ENCODE measurements around the gene CSMD2.
"Not testable (repeated sequence)": the region's sequence is repeated elsewhere in the genome, so short reads cannot be mapped to it uniquely, and the experiment has no call there.

CSMD2 gene

DNA sequence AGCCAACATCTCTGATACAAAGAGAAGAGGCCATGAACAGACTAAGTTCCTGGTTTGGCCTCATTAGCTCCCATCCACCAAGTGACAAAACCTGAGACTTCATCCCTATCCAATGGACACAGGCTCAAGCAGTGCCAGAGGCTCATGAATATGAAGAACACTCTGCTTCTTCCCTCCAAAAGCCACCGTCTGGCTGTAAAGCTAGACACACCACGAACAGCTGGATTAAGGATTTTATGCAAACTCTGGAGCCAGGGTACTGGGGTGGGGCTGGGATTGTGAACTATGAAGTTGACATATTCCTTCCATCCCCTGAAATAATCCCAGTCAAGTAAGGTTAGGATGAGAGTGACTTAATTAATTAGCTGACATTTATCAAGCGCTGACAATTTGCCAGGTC, 139.4 kb downstream of the CSMD2 start:
- no peak overlapping the region for H3K4me3 ChIP-seq (ENCODE audit: low read length)
- H3K4me1 ChIP-seq (ENCODE audit: control insufficient read depth, insufficient read depth, low read length), result no peaks in the 10 kb centered on the region
- H3K36me3 ChIP-seq (ENCODE audit: control insufficient read depth, insufficient read depth, low read length), result no peaks in the 10 kb centered on the region
- no peak overlapping the region for H3K9ac ChIP-seq (ENCODE audit: low read length)
- H3K27me3 ChIP-seq (ENCODE audit: control insufficient read depth, insufficient read depth, low read length), result no peaks in the 10 kb centered on the region
- no peak overlapping the region for H3K27ac ChIP-seq (ENCODE audit: low read depth, low read length)

DNA sequence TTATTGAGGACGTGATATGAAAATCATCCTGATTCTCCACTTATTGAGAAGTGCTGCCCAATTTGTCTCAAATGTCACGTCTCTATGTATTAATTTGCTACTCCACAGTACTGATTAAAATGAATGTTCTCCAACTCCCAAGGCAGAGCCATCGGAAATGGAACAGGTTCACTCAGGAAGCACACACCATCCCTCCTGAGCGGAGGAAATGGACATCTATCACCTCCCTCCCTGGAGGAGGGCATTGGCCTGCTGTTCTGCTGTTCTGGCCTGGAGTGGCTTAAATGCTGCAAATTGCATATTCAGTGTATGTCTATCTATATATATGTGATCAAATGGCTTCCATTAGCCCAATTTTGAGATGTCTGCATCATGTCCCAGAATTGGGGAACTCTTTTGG, 140.5 kb downstream of the CSMD2 start:
- Histone ChIP-seq H3K4me1 (ENCODE audit: control insufficient read depth, insufficient read depth, low read length) (no peaks in the 10 kb centered on the region), H3K4me3 (ENCODE audit: low read length) (no peak overlapping the region), H3K27me3 (ENCODE audit: control insufficient read depth, insufficient read depth, low read length) (no peaks in the 10 kb centered on the region), H3K36me3 (ENCODE audit: control insufficient read depth, insufficient read depth, low read length) (no peaks in the 10 kb centered on the region), H3K27ac (ENCODE audit: low read depth, low read length) (no peak overlapping the region), H3K9ac (ENCODE audit: low read length) (no peak overlapping the region)

DNA sequence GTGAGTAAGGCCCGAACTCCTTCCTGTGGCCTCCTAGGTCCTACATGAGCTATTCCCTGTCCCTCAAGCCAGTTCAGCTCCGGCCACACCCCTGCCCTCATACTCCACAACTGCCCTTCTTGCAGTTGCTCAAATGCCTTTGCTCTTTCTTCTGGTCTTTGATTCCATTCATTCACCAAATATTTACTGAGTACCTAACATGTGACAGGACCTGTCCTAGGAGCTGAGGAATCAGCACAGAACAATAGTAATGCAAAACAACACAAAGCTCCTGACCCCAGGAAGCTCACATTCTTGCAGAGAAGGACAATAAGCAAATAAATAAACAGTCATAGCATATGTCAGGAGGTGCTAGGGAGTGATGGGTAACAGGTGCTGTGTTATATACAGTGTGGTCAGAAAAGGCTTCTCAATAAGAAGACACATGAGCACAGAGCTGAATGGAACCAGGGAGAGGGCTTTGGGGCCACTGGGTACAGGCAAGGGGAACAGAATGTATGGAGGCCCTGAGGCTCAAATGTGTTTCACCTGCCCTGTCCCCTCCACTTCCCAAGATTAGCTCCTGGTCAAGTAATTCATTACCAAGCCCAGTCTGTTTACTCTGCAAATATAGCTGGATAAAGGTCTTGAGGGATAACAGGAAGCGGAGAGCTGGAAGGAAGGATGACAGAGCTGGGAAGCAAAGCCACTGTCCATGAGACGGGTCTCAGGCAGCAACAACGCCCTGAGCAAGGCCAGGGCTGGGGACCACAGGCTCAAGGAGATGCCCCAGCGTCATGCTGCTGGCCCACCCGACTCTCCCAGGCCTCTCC, 145.1 kb downstream of the CSMD2 start:
- Histone ChIP-seq H3K27me3 (ENCODE audit: control insufficient read depth, insufficient read depth, low read length) (no peaks in the 10 kb centered on the region), H3K9ac (ENCODE audit: low read length) (no peak overlapping the region), H3K27ac (ENCODE audit: low read depth, low read length) (no peak overlapping the region), H3K4me3 (ENCODE audit: low read length) (no peak overlapping the region), H3K36me3 (ENCODE audit: control insufficient read depth, insufficient read depth, low read length) (no peaks in the 10 kb centered on the region), H3K4me1 (ENCODE audit: control insufficient read depth, insufficient read depth, low read length) (no peaks in the 10 kb centered on the region)

DNA sequence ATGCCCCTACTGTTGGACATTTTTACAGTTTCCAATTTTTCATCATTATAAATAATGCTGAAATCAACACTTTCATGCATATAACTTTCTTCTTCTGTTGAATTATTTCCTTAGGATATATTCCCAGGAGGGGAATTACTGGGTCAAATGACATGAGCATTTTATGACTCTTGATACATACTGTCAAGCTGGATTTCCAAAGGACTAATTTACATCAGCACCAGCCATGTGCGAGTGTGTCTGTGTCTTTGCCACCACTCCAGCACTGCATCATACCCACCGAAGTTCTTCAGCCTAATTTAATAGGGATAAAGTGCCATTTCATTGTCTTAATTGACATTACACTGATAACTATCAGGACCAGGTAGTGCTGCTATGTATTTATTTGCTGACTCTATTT, 146.7 kb downstream of the CSMD2 start:
- H3K27ac ChIP-seq (ENCODE audit: low read depth, low read length), result no peak overlapping the region
- no peak overlapping the region for H3K4me3 ChIP-seq (ENCODE audit: low read length)
- H3K36me3 ChIP-seq (ENCODE audit: control insufficient read depth, insufficient read depth, low read length), result no peaks in the 10 kb centered on the region
- no peaks in the 10 kb centered on the region for H3K27me3 ChIP-seq (ENCODE audit: control insufficient read depth, insufficient read depth, low read length)
- no peak overlapping the region for H3K9ac ChIP-seq (ENCODE audit: low read length)
- H3K4me1 ChIP-seq (ENCODE audit: control insufficient read depth, insufficient read depth, low read length), result no peaks in the 10 kb centered on the region

DNA sequence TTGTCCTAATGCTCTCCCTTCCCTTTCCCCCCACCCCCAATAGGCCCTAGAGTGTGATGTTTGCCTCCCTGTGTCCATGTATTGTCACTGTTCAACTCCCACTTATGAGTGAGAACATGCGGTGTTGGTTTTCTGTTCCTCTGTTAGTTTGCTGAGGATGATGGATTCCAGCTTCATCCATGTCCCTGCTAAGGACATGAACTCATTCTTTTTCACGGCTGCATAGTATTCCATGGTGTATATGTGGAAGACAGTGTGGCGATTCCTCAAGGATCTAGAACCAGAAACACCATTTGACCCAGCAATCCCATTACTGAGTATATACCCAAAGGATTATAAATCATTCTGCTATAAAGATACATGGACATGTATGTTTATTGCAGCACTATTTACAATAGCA, 148.7 kb downstream of the CSMD2 start:
- H3K4me3 ChIP-seq (ENCODE audit: low read length); H3K9ac ChIP-seq (ENCODE audit: low read length): not testable (repeated sequence)

DNA sequence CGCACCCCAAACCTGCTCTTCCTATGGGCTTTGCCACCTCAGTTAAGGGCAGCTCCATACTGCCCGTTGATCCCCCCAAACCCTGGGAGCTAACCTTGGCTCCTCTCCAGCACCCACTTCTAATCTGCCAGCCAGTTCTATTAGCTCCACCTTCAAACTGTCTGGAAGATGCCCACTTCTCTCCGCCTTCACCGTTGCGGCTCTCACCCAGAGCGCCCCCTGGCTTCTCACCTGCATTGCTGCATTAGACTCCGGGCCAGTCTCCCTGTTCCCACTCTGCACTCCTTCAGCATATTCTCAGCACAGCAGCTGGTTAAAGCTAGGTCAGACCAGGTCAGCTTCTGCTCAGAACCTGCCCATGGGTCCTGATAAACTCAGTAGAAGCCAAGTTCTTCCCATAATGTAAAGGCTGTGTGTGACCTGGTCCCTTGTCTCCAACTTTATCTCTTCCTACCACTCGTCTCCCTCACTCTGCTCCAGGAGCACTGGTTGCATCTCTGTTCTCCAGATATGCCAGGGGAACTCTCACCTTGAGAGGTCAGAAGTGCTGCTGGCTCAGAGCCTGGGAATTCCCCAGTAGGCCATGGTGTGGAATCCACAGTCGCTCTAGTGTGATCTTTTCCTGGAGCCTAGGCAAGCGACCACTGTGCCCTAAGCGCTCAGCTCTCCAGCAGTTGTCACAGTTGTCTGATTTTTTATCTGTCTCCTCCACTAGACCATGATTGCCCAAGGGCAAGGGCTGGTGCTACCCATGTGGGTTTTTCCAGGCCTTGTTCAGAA, 150.9 kb downstream of the CSMD2 start:
- H3K9ac ChIP-seq (ENCODE audit: low read length), result no peak overlapping the region
- no peaks in the 10 kb centered on the region for H3K36me3 ChIP-seq (ENCODE audit: control insufficient read depth, insufficient read depth, low read length)
- H3K27ac ChIP-seq (ENCODE audit: low read depth, low read length), result no peak overlapping the region
- H3K4me1 ChIP-seq (ENCODE audit: control insufficient read depth, insufficient read depth, low read length), result no peaks in the 10 kb centered on the region
- H3K4me3 ChIP-seq (ENCODE audit: low read length), result no peak overlapping the region
- no peaks in the 10 kb centered on the region for H3K27me3 ChIP-seq (ENCODE audit: control insufficient read depth, insufficient read depth, low read length)

More for the DNA sequence above, 148.7 kb downstream of the CSMD2 start:
- not testable (repeated sequence) for H3K27me3 ChIP-seq (ENCODE audit: control insufficient read depth, insufficient read depth, low read length); H3K36me3 ChIP-seq (ENCODE audit: control insufficient read depth, insufficient read depth, low read length); H3K4me1 ChIP-seq (ENCODE audit: control insufficient read depth, insufficient read depth, low read length); H3K27ac ChIP-seq (ENCODE audit: low read depth, low read length)

DNA sequence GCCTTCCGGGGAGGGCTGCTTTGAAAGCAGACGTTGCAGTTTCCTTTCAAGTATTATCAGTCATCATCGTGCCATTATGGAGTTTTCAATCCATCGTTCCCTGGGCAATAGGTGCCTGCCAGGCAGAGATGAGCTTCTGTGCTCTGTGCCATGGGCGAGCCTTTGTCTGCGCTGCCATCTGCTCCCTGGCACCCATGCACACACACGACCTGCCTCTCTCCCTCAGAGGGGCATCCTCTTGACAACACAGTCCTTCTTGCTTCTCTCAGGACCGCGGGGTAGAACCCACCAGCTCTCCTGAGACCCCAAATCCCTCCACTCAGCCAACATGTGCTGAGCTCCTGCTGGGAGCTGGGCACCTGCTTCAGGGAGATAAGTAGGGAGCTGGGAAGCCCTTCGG, 151.9 kb downstream of the CSMD2 start:
- H3K4me3 ChIP-seq (ENCODE audit: low read length), result no peak overlapping the region
- H3K36me3 ChIP-seq (ENCODE audit: control insufficient read depth, insufficient read depth, low read length), result no peaks in the 10 kb centered on the region
- no peak overlapping the region for H3K27ac ChIP-seq (ENCODE audit: low read depth, low read length)
- H3K9ac ChIP-seq (ENCODE audit: low read length), result no peak overlapping the region
- H3K4me1 ChIP-seq (ENCODE audit: control insufficient read depth, insufficient read depth, low read length), result no peaks in the 10 kb centered on the region
- no peaks in the 10 kb centered on the region for H3K27me3 ChIP-seq (ENCODE audit: control insufficient read depth, insufficient read depth, low read length)

DNA sequence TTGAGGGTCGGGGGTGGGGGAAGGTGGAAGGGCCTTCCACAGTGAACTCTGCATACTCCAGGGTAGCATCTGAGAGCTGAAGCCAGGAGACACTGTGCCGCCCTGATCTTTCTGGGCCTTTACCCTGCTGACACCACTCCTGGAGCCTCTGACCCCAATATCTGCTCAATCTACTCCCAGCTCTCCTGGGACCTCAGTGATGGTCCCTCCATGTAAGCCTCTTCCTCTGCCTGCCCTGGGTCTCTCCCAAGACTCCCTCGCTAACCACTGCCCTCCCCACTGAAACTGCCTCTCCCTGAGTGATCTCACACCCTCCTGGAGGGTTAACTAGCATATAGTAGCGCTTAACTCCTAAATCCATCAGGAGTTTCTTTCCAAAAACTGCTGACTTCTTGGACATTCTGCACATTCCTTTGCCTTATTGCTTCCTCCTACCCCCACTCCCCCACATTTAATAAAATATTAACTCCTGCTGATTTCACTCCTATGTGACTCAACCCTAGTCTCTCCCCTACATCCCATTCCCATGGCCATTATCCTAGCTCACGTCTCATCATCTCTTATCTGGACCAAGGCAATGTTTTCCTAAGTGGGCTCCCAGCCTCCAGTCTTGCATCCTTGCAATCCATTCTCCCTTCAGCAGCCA, 155.6 kb downstream of the CSMD2 start:
- Histone ChIP-seq H3K9ac (ENCODE audit: low read length) (no peak overlapping the region), H3K4me1 (ENCODE audit: control insufficient read depth, insufficient read depth, low read length) (no peaks in the 10 kb centered on the region), H3K4me3 (ENCODE audit: low read length) (no peak overlapping the region), H3K27me3 (ENCODE audit: control insufficient read depth, insufficient read depth, low read length) (no peaks in the 10 kb centered on the region), H3K36me3 (ENCODE audit: control insufficient read depth, insufficient read depth, low read length) (no peaks in the 10 kb centered on the region), H3K27ac (ENCODE audit: low read depth, low read length) (no peak overlapping the region)

DNA sequence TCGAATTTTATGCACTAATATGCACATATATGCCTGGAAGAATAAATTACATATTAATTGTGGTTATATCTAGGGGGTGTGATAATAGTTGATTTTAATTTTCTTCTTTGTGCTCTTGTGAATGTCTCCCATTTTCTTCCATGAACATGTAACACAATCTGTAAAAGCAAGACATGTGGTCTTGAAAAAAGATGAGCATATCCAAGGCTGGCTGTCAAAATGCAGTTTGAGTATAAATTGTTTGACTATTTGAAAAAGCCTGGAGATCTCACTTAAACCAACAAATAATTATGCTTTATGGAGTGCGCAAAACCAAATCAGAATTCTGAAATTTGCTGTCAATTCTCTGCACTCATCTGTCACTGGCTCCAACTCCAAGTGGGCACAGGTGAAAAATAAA, 157.3 kb downstream of the CSMD2 start:
- no peaks in the 10 kb centered on the region for H3K4me1 ChIP-seq (ENCODE audit: control insufficient read depth, insufficient read depth, low read length)
- no peak overlapping the region for H3K9ac ChIP-seq (ENCODE audit: low read length)
- H3K27ac ChIP-seq (ENCODE audit: low read depth, low read length), result no peak overlapping the region
- no peaks in the 10 kb centered on the region for H3K36me3 ChIP-seq (ENCODE audit: control insufficient read depth, insufficient read depth, low read length)
- no peak overlapping the region for H3K4me3 ChIP-seq (ENCODE audit: low read length)
- H3K27me3 ChIP-seq (ENCODE audit: control insufficient read depth, insufficient read depth, low read length), result no peaks in the 10 kb centered on the region

DNA sequence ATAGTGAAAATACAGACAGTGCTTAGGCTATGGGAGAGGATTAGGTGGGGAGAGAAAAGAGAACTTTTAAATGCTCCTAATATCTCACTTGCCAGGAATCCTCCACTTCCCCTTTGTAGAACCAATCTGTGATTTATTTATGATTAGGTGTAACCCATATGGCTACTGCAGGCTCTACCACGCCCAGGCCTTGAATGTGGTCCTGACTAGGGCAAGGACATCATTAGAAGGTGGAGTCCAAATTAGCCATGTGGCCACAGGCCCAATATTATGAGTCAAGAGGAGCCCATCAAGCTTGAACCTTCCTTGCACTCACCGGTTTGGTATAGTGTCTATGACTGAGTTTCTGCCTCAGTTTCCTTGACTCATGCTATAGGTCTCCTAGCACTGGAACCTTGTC, 159.7 kb downstream of the CSMD2 start:
- no peak overlapping the region for H3K4me3 ChIP-seq (ENCODE audit: low read length)
- no peak overlapping the region for H3K27ac ChIP-seq (ENCODE audit: low read depth, low read length)
- H3K4me1 ChIP-seq (ENCODE audit: control insufficient read depth, insufficient read depth, low read length), result no peaks in the 10 kb centered on the region
- H3K36me3 ChIP-seq (ENCODE audit: control insufficient read depth, insufficient read depth, low read length), result no peaks in the 10 kb centered on the region
- no peaks in the 10 kb centered on the region for H3K27me3 ChIP-seq (ENCODE audit: control insufficient read depth, insufficient read depth, low read length)
- H3K9ac ChIP-seq (ENCODE audit: low read length), result no peak overlapping the region

DNA sequence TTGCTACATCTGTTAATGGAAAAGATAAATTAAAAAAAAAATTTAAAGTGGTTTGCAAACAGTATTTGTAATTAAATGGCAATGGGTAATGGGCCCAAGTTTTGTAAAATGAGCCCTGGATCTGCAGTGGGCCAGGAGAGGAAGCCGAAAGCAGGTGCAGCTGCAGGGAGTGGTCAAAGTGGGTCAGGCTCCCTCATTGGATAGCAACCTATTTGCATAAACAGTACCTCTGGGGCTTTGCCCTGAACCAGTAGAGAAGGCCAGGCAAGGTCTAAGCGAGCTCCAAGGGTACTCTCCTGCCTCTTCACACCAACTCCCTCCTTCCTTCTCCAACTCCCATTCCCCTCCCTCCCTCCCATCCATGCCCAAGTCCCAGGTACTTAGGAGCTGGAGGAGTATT, 162.2 kb downstream of the CSMD2 start:
- Histone ChIP-seq H3K4me3 (ENCODE audit: low read length) (no peak overlapping the region), H3K27me3 (ENCODE audit: control insufficient read depth, insufficient read depth, low read length) (no peaks in the 10 kb centered on the region), H3K4me1 (ENCODE audit: control insufficient read depth, insufficient read depth, low read length) (no peaks in the 10 kb centered on the region), H3K36me3 (ENCODE audit: control insufficient read depth, insufficient read depth, low read length) (no peaks in the 10 kb centered on the region), H3K27ac (ENCODE audit: low read depth, low read length) (no peak overlapping the region), H3K9ac (ENCODE audit: low read length) (no peak overlapping the region)

DNA sequence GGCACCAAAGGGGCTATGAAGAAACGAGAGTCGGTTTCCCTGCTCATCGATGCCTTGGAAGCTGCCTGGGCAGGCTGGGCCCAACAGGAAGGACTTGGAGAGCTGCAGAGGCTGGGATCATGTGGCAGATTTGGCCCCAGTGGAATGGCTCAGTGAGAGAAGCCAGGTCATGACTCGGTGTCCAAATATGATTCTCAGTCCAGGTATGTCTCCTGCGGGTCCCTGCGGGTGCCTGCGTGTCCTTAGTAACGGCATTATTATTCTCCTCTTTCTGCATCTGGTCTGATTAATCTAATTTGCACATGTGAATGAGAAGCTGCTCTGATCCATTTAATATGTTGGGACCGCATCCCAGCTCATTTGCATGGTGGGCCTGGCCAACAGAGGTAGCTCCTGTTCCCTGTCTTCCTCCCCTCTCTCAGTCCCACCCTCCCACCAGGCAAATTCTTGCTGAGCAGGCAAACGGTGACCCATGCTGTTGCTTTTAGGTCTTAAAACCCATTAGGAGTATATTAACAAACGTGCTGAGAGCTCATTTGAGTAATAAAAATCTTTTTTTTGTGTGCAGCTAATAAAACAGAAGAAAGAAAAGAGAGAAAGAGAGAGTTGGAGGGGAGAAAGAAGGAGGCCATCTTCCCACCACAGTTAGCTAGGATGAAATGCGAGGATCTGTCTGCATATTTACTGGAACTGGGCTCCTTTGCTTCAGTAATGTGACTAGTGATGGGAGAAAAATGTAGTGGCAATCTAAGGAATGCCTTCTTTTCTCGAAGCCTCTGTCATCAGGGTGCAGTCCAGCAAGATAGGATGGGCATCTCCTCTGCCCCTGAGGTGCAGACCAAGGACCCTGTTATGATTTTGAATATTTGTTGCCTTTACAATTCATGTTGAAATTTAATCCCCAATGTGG, 167.6 kb downstream of the CSMD2 start:
- H3K4me3 ChIP-seq (ENCODE audit: low read length), result no peak overlapping the region
- no peak overlapping the region for H3K27ac ChIP-seq (ENCODE audit: low read depth, low read length)
- no peaks in the 10 kb centered on the region for H3K36me3 ChIP-seq (ENCODE audit: control insufficient read depth, insufficient read depth, low read length)
- no peaks in the 10 kb centered on the region for H3K4me1 ChIP-seq (ENCODE audit: control insufficient read depth, insufficient read depth, low read length)
- no peaks in the 10 kb centered on the region for H3K27me3 ChIP-seq (ENCODE audit: control insufficient read depth, insufficient read depth, low read length)
- H3K9ac ChIP-seq (ENCODE audit: low read length), result no peak overlapping the region
